ENCODE results near the gene RSPH6A. TPM values are rescaled to one million over a fixed set of nuclear protein-coding genes. Genes with fewer than 3 reads are reported as not detected.

The RSPH6A gene
- total and polyA plus RNA-seq, 2 experiments from 2014 or later = not detected

- H3K79me2 ChIP-seq = peaks cover 72% of the 10 kb centered on the region
- H3K27me3 ChIP-seq = peaks cover 13% of the 10 kb centered on the region
- H3K4me1 ChIP-seq (ENCODE audit: insufficient read depth) = peaks cover 6% of the 10 kb centered on the region
- no peaks in the 10 kb centered on the region for H3K9me2 ChIP-seq (replicated peaks; ENCODE audit: insufficient read depth)
- H3K36me3 ChIP-seq (replicated peaks; ENCODE audit: insufficient read depth, low read depth) = no peaks in the 10 kb centered on the region
- peak overlapping the region; percentile 88 for H3K27ac ChIP-seq
- WGBS (ENCODE audit: low lambda C conversion rate, missing lambda C conversion rate) = 90% methylated on average over 15 of the region's 15 CpGs
- no peak overlapping the region for H3K4me3 ChIP-seq
- no peak overlapping the region for H2AFZ ChIP-seq
- no peaks in the 10 kb centered on the region for H3K9me3 ChIP-seq (ENCODE audit: low read depth)
- no peaks in the 10 kb centered on the region for H4K20me1 ChIP-seq (ENCODE audit: insufficient read depth, poor library complexity, severe bottlenecking)
- H3K4me2 ChIP-seq = no peak overlapping the region
- TF ChIP-seq CTCF (IDR thresholded peaks at IDR 0.05; ENCODE audit: poor library complexity) = no peak
- no peak for DNase-seq (ENCODE audit: low spot score)
Observed at GRCh38 chr19:45860359-45861259, 45.5 kb upstream of the RSPH6A start.

- no peak overlapping the region for H2AFZ ChIP-seq
- no peaks in the 10 kb centered on the region for H3K36me3 ChIP-seq (replicated peaks; ENCODE audit: insufficient read depth, low read depth)
- H3K27me3 ChIP-seq = no peaks in the 10 kb centered on the region
- no peak for DNase-seq (ENCODE audit: low spot score)
- no peak overlapping the region for H3K4me3 ChIP-seq
- H3K79me2 ChIP-seq = peaks cover 42% of the 10 kb centered on the region
- H3K4me2 ChIP-seq = no peak overlapping the region
- H3K4me1 ChIP-seq (ENCODE audit: insufficient read depth) = no peaks in the 10 kb centered on the region
- no peak overlapping the region for H3K27ac ChIP-seq
- no peaks in the 10 kb centered on the region for H3K9me2 ChIP-seq (replicated peaks; ENCODE audit: insufficient read depth)
- WGBS (ENCODE audit: low lambda C conversion rate, missing lambda C conversion rate) = 97% methylated on average over 16 of the region's 16 CpGs
- TF ChIP-seq EZH2phosphoT487 (IDR thresholded peaks at IDR 0.05; ENCODE audit: low read depth, severe bottlenecking, unreplicated experiment) = no peak
- no peak for TF ChIP-seq EZH2 (IDR thresholded peaks at IDR 0.05; ENCODE audit: borderline replicate concordance)
- no peak for TF ChIP-seq CTCF (IDR thresholded peaks at IDR 0.05; ENCODE audit: poor library complexity)
- peaks cover 8% of the 10 kb centered on the region for H4K20me1 ChIP-seq (ENCODE audit: insufficient read depth, poor library complexity, severe bottlenecking)
- H3K9me3 ChIP-seq (ENCODE audit: low read depth) = no peaks in the 10 kb centered on the region
Observed at GRCh38 chr19:45854167-45854778, 39.2 kb upstream of the RSPH6A start.

- Histone ChIP-seq H3K36me3 (replicated peaks; ENCODE audit: insufficient read depth, low read depth) (no peaks in the 10 kb centered on the region), H3K4me3 (no peak overlapping the region), H3K9me3 (ENCODE audit: low read depth) (no peaks in the 10 kb centered on the region), H3K79me2 (peaks cover 29% of the 10 kb centered on the region), H4K20me1 (ENCODE audit: insufficient read depth, poor library complexity, severe bottlenecking) (peaks cover 8% of the 10 kb centered on the region), H2AFZ (no peak overlapping the region), H3K27ac (no peak overlapping the region), H3K4me2 (no peak overlapping the region), H3K4me1 (ENCODE audit: insufficient read depth) (no peaks in the 10 kb centered on the region), H3K27me3 (no peaks in the 10 kb centered on the region), H3K9me2 (replicated peaks; ENCODE audit: insufficient read depth) (no peaks in the 10 kb centered on the region)
- TF ChIP-seq EZH2 (IDR thresholded peaks at IDR 0.05; ENCODE audit: borderline replicate concordance) (no peak), CTCF (IDR thresholded peaks at IDR 0.05; ENCODE audit: poor library complexity) (no peak), EZH2phosphoT487 (IDR thresholded peaks at IDR 0.05; ENCODE audit: low read depth, severe bottlenecking, unreplicated experiment) (no peak)
- WGBS (ENCODE audit: low lambda C conversion rate, missing lambda C conversion rate) = 94% methylated on average over 7 of the region's 7 CpGs
- DNase-seq (ENCODE audit: low spot score) = no peak
Observed at GRCh38 chr19:45852983-45853382, 37.9 kb upstream of the RSPH6A start.

Data from hepatocyte (in vitro differentiated cells).